DOHH2 (cell line): ENCODE data around the gene SCYGR7.

Source experiments
- CTCF ChIP-seq: fragments of 200-600 bp; sonication (generic); IDR thresholded peaks from one replicate; pipeline ENCODE4 v1.5.1; 2014; ENCODE audit warnings: antibody characterized with exemption, mild to moderate bottlenecking, low read depth, low read length; ENCODE audit not compliant: poor library complexity, severe bottlenecking
- EZH2phosphoT487 ChIP-seq: fragments of 200-600 bp; sonication (generic); IDR thresholded peaks from 2 replicates; pipeline ENCODE4 v1.6.1; 2017; ENCODE audit warnings: borderline replicate concordance, mild to moderate bottlenecking, antibody characterized with exemption, low read length, moderate library complexity, mixed read lengths

- no peak for TF ChIP-seq CTCF
- no peak for TF ChIP-seq EZH2phosphoT487
These were observed 26.6 kb upstream of the SCYGR7 start for GRCh38 chr2:227701556-227701955.
